ENCODE results near the gene SAMHD1. TPM values are rescaled to one million over a fixed set of nuclear protein-coding genes. Genes with fewer than 3 reads are reported as not detected.

SAMHD1 gene
- total and polyA plus RNA-seq, 9 of the 15 experiments (the other 6 are each of a cell fraction or from before 2014, with no cell fraction given) = 6.8 to 20.4 (median 14.8) TPM

DNA sequence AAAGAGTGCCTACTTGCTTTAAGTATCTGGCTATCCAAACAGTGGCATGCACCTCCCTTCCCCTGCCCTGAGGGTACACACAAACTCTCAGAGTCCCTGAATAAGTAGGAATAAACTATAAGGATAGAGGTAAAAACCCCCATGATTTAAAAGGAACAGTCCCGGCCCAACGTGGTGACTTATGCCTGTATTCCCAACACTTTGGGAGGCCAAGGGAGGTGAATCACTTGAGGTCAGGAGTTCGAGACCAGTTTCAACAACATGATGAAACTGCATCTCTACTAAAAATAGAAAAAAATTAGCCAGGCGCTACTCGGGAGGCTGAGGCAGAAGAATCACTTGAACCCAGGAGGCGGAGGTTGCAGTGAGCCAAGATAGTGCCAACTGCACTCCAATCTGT lies 22.2 kb downstream of the SAMHD1 start:
- no TSS peak for BruUV-seq (replicated peaks)
- TF ChIP-seq SMARCA4 (IDR thresholded peaks at IDR 0.05) = no peak
- TF ChIP-seq STAT5A (IDR thresholded peaks at IDR 0.05; ENCODE audit: borderline replicate concordance, low read length) = no peak
- TF ChIP-seq POLR3G (IDR thresholded peaks at IDR 0.05; ENCODE audit: extremely low read depth, insufficient read length, insufficient replicate concordance) = no peak
- no peak for TF ChIP-seq EZH2 (IDR thresholded peaks at IDR 0.05; ENCODE audit: borderline replicate concordance, low read depth, low read length)
- TF ChIP-seq ZNF143 (CRISPR knock-in tag; IDR thresholded peaks at IDR 0.05) = no peak
- TF ChIP-seq, protein P1, sequence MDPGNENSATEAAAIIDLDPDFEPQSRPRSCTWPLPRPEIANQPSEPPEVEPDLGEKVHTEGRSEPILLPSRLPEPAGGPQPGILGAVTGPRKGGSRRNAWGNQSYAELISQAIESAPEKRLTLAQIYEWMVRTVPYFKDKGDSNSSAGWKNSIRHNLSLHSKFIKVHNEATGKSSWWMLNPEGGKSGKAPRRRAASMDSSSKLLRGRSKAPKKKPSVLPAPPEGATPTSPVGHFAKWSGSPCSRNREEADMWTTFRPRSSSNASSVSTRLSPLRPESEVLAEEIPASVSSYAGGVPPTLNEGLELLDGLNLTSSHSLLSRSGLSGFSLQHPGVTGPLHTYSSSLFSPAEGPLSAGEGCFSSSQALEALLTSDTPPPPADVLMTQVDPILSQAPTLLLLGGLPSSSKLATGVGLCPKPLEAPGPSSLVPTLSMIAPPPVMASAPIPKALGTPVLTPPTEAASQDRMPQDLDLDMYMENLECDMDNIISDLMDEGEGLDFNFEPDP (CRISPR knock-in tag; IDR thresholded peaks at IDR 0.05) = no peak
- TF ChIP-seq TGIF2 (CRISPR knock-in tag; IDR thresholded peaks at IDR 0.05) = no peak
- TF ChIP-seq, protein P2, sequence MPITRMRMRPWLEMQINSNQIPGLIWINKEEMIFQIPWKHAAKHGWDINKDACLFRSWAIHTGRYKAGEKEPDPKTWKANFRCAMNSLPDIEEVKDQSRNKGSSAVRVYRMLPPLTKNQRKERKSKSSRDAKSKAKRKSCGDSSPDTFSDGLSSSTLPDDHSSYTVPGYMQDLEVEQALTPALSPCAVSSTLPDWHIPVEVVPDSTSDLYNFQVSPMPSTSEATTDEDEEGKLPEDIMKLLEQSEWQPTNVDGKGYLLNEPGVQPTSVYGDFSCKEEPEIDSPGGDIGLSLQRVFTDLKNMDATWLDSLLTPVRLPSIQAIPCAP (CRISPR knock-in tag; IDR thresholded peaks at IDR 0.05; ENCODE audit: borderline replicate concordance) = no peak
- TF ChIP-seq FOSL1 (tag; conservative IDR thresholded peaks at IDR 0.05) = no peak
- TF ChIP-seq, protein P3, sequence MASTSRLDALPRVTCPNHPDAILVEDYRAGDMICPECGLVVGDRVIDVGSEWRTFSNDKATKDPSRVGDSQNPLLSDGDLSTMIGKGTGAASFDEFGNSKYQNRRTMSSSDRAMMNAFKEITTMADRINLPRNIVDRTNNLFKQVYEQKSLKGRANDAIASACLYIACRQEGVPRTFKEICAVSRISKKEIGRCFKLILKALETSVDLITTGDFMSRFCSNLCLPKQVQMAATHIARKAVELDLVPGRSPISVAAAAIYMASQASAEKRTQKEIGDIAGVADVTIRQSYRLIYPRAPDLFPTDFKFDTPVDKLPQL (IDR thresholded peaks at IDR 0.05; ENCODE audit: extremely low read depth, insufficient read length) = no peak
- TF ChIP-seq TCFL5 (CRISPR knock-in tag; conservative IDR thresholded peaks at IDR 0.05) = no peak
- no peak for TF ChIP-seq ETV5 (CRISPR knock-in tag; IDR thresholded peaks at IDR 0.05; ENCODE audit: low read depth)
- no peak for TF ChIP-seq MTA3 (IDR thresholded peaks at IDR 0.05; ENCODE audit: borderline replicate concordance)
- no peak for TF ChIP-seq DACH1 (IDR thresholded peaks at IDR 0.05; ENCODE audit: partially characterized antibody)
- TF ChIP-seq MTA2 (IDR thresholded peaks at IDR 0.05; ENCODE audit: low read depth) = no peak
- no peak for TF ChIP-seq ZNF347 (CRISPR knock-in tag; IDR thresholded peaks at IDR 0.05; ENCODE audit: low read depth)
- TF ChIP-seq FOXK2 (conservative IDR thresholded peaks at IDR 0.05 in 1 of 2, IDR thresholded peaks at IDR 0.05 in 1 of 2; ENCODE audit: low read depth in 2 of 2) = no peak
- TF ChIP-seq, protein P4, sequence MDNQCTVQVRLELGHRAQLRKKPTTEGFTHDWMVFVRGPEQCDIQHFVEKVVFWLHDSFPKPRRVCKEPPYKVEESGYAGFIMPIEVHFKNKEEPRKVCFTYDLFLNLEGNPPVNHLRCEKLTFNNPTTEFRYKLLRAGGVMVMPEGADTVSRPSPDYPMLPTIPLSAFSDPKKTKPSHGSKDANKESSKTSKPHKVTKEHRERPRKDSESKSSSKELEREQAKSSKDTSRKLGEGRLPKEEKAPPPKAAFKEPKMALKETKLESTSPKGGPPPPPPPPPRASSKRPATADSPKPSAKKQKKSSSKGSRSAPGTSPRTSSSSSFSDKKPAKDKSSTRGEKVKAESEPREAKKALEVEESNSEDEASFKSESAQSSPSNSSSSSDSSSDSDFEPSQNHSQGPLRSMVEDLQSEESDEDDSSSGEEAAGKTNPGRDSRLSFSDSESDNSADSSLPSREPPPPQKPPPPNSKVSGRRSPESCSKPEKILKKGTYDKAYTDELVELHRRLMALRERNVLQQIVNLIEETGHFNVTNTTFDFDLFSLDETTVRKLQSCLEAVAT (IDR thresholded peaks at IDR 0.05) = no peak
- no peak for TF ChIP-seq ZNF764 (CRISPR knock-in tag; IDR thresholded peaks at IDR 0.05; ENCODE audit: low read depth)
- intact Hi-C loops (cut with micrococcal nuclease) = no loop called here
- no peaks in the 10 kb centered on the region for H3K79me2 ChIP-seq (ENCODE audit: control insufficient read depth, insufficient read depth, low read length)
- H2AFZ ChIP-seq (ENCODE audit: low read depth, low read length) = no peak overlapping the region
- H3K36me3 ChIP-seq (ENCODE audit: control insufficient read depth, insufficient read depth, low read length) = peaks cover 15% of the 10 kb centered on the region; the same call in 2 of the 3 replicates
- H4K20me1 ChIP-seq (replicated peaks; ENCODE audit: control insufficient read depth, insufficient read depth, low read length) = no peaks in the 10 kb centered on the region
- no peak overlapping the region for H3K27ac ChIP-seq (ENCODE audit: extremely low read depth, low read depth, low read length)
- H3K4me2 ChIP-seq (ENCODE audit: insufficient read depth, low read length) = no peak overlapping the region
- no peaks in the 10 kb centered on the region for H3K27me3 ChIP-seq (ENCODE audit: control insufficient read depth in 2 of 2, insufficient read depth in 2 of 2, low read length in 2 of 2)
- no peak overlapping the region for H3K9ac ChIP-seq (ENCODE audit: insufficient read depth in 1 of 2, low read depth in 2 of 2, low read length in 2 of 2)
- 61% methylated on average over 6 of the region's 6 CpGs for WGBS (ENCODE audit: insufficient coverage, low coverage, missing lambda C conversion rate)
- H3K9me1 ChIP-seq (ENCODE audit: control insufficient read depth, insufficient read depth, low read length) = no peaks in the 10 kb centered on the region
- in situ Hi-C loops (cut with MboI) = no loop called here
- ChIA-PET CTCF (ENCODE audit: low intra/inter-chr PET ratio) (no interaction called here), POLR2A (no interaction called here)
- FAIRE-seq (no peak), ATAC-seq (no peak), DNase-seq (ENCODE audit: extremely low read depth in 1 of 4, low spot score in 3 of 4) (no peak)
- no peaks in the 10 kb centered on the region for H3K9me3 ChIP-seq (replicated peaks; ENCODE audit: control insufficient read depth, insufficient read depth, low read depth, low read length)
- H3K4me1 ChIP-seq (replicated peaks in 1 of 2; ENCODE audit: control insufficient read depth in 2 of 2, insufficient read depth in 2 of 2, low read length in 2 of 2) = peaks cover 2 to 8% of the 10 kb centered on the region in 2 experiments; a peak in 3 of 5 replicates
- H3K4me3 ChIP-seq = no peak overlapping the region

Measured in K562 (cell line).